ENCODE measurements around the gene ORM2.

GRCh38 chr9:114373960-114374730 is 44.5 kb downstream of the ORM2 start:
- TF ChIP-seq MAX (IDR thresholded peaks at IDR 0.05) (no peak), CEBPB (IDR thresholded peaks at IDR 0.05; ENCODE audit: low read depth) (no peak), SIN3A (IDR thresholded peaks at IDR 0.05; ENCODE audit: low read depth) (no peak), POLR2A (IDR thresholded peaks at IDR 0.05; ENCODE audit: borderline replicate concordance, extremely low read depth, insufficient read depth, insufficient read length) (no peak), CTCF (IDR thresholded peaks at IDR 0.05 in 2 of 3, conservative IDR thresholded peaks at IDR 0.05 in 1 of 3; ENCODE audit: borderline replicate concordance in 1 of 3, insufficient read depth in 1 of 3, low read depth in 2 of 3, low read length in 2 of 3) (no peak), EZH2phosphoT487 (IDR thresholded peaks at IDR 0.05; ENCODE audit: borderline replicate concordance) (no peak), JUND (IDR thresholded peaks at IDR 0.05) (no peak), EZH2 (IDR thresholded peaks at IDR 0.05) (no peak), REST (IDR thresholded peaks at IDR 0.05; ENCODE audit: low read depth) (no peak), ZNF274 (IDR thresholded peaks at IDR 0.05; ENCODE audit: low read depth, low read length) (no peak), ZBTB33 (IDR thresholded peaks at IDR 0.05; ENCODE audit: extremely low read depth, insufficient replicate concordance, low read length) (no peak), SP1 (IDR thresholded peaks at IDR 0.05; ENCODE audit: low read depth) (no peak), POLR2AphosphoS5 (IDR thresholded peaks at IDR 0.05; ENCODE audit: low read depth, low read length) (no peak), EGR1 (IDR thresholded peaks at IDR 0.05; ENCODE audit: low read depth) (no peak)
